DOHH2 (cell line): ENCODE results near the gene CCDC88A.

Source experiments
- CTCF ChIP-seq: fragments of 200-600 bp; sonication (generic); IDR thresholded peaks from one replicate; pipeline ENCODE4 v1.5.1; 2014; ENCODE audit warnings: antibody characterized with exemption, mild to moderate bottlenecking, low read depth, low read length; ENCODE audit not compliant: poor library complexity, severe bottlenecking
- EZH2phosphoT487 ChIP-seq: fragments of 200-600 bp; sonication (generic); IDR thresholded peaks from 2 replicates; pipeline ENCODE4 v1.6.1; 2017; ENCODE audit warnings: borderline replicate concordance, mild to moderate bottlenecking, antibody characterized with exemption, low read length, moderate library complexity, mixed read lengths

GRCh38 chr2:55416786-55417568 is 2.7 kb downstream of the CCDC88A start:
- TF ChIP-seq CTCF: no peak
- TF ChIP-seq EZH2phosphoT487: no peak
